HepG2 (cell line): ENCODE measurements around the gene CAV3. TPM values are rescaled to one million over a fixed set of nuclear protein-coding genes. Genes with fewer than 3 reads are reported as not detected.

ENCODE experiments used
- DR1 ChIP-seq: sonication (generic); formaldehyde crosslinking; IDR thresholded peaks from 2 replicates; pipeline ENCODE4 v1.8.0; 2021; ENCODE audit warnings: mild to moderate bottlenecking, missing genetic modification reagents, inconsistent platforms
- E2F2 ChIP-seq: sonication (generic); formaldehyde crosslinking; IDR thresholded peaks from 2 replicates; pipeline ENCODE4 v1.4.0; 2020; ENCODE audit warnings: missing genetic modification reagents, borderline replicate concordance
- EEA1 ChIP-seq: sonication (generic); formaldehyde crosslinking; IDR thresholded peaks from 2 replicates; pipeline ENCODE4 v1.5.1; 2020; ENCODE audit warnings: mild to moderate bottlenecking, missing genetic modification reagents, borderline replicate concordance
- HMGA1 ChIP-seq: sonication (generic); formaldehyde crosslinking; conservative IDR thresholded peaks from 2 replicates; pipeline ENCODE4 v1.4.0; 2020; ENCODE audit warnings: missing genetic modification reagents
- NR2C2 ChIP-seq: sonication (generic); formaldehyde crosslinking; IDR thresholded peaks from 2 replicates; pipeline ENCODE4 v1.4.0; 2020; ENCODE audit warnings: missing genetic modification reagents, mild to moderate bottlenecking, moderate library complexity, borderline replicate concordance
- ONECUT2 ChIP-seq: sonication (generic); formaldehyde crosslinking; IDR thresholded peaks from 2 replicates; pipeline ENCODE4 v1.4.0; 2020; ENCODE audit warnings: missing genetic modification reagents
- PTBP1 ChIP-seq: fragments of 200-400 bp; formaldehyde crosslinking; IDR thresholded peaks from 2 replicates; pipeline ENCODE4 v1.6.1; 2018; ENCODE audit warnings: low read length, low read depth; ENCODE audit not compliant: poor library complexity, severe bottlenecking
- ZBTB10 ChIP-seq: sonication (generic); formaldehyde crosslinking; IDR thresholded peaks from 2 replicates; pipeline ENCODE4 v1.4.0; 2020; ENCODE audit warnings: missing genetic modification reagents, borderline replicate concordance
- ZC3H13 ChIP-seq: sonication (generic); formaldehyde crosslinking; IDR thresholded peaks from 2 replicates; pipeline ENCODE4 v1.8.1; 2023; ENCODE audit warnings: mild to moderate bottlenecking, missing genetic modification reagents, moderate library complexity
- ZNF331 ChIP-seq: sonication (generic); formaldehyde crosslinking; IDR thresholded peaks from 2 replicates; pipeline ENCODE4 v1.4.0; 2020; ENCODE audit warnings: missing genetic modification reagents
- ZSCAN12 ChIP-seq: sonication (generic); formaldehyde crosslinking; IDR thresholded peaks from 2 replicates; pipeline ENCODE4 v1.9.0; 2021; ENCODE audit warnings: mild to moderate bottlenecking, missing genetic modification reagents
- polyA plus RNA-seq, 8 experiments: library from polyadenylated mRNA; depleted of rRNA in 3 of 8; stranded (reverse) in 7 of 8; unstranded in 1 of 8; fragments of >200 nt; fragmentation: Illumina TruSeq in 4 of 8; extraction: Trizol in 4 of 8; gene quantifications; 2 replicates each; pipeline versions ENCODE4 v1.2.1 to v1.2.3, GENCODE V29; 2011 to 2016; ENCODE audit warnings: low read depth in 4 of 8, missing spikeins in 1 of 8, mixed read lengths in 1 of 8; ENCODE audit not compliant: insufficient read depth in 1 of 8
- total RNA-seq, 5 experiments: library from RNA; depleted of rRNA; stranded (reverse); fragments of >200 nt; fragmentation: Illumina TruSeq; extraction: Trizol; gene quantifications; 2 replicates each; pipeline ENCODE4 v1.2.3, GENCODE V29; 2016; ENCODE audit warnings: low read depth in 1 of 5
- TF ChIP-seq, protein P1 (sequence below): sonication (generic); formaldehyde crosslinking; IDR thresholded peaks from one replicate; pipeline ENCODE4 v1.5.1; 2020; ENCODE audit warnings: mild to moderate bottlenecking, missing genetic modification reagents; ENCODE audit errors: not compliant biosample characterization
- TF ChIP-seq, protein P2 (sequence below): sonication (generic); formaldehyde crosslinking; conservative IDR thresholded peaks from 2 replicates; pipeline ENCODE4 v1.4.0; 2020; ENCODE audit warnings: mild to moderate bottlenecking, missing genetic modification reagents, moderate library complexity

Gene CAV3
- total and polyA plus RNA-seq, 2 of the 13 experiments (the other 11 are each of a cell fraction or from before 2014, with no cell fraction given) = not detected

GRCh38 chr3:8741581-8742261 lies 8.1 kb downstream of the CAV3 start (continued):
- TF ChIP-seq, protein P1, sequence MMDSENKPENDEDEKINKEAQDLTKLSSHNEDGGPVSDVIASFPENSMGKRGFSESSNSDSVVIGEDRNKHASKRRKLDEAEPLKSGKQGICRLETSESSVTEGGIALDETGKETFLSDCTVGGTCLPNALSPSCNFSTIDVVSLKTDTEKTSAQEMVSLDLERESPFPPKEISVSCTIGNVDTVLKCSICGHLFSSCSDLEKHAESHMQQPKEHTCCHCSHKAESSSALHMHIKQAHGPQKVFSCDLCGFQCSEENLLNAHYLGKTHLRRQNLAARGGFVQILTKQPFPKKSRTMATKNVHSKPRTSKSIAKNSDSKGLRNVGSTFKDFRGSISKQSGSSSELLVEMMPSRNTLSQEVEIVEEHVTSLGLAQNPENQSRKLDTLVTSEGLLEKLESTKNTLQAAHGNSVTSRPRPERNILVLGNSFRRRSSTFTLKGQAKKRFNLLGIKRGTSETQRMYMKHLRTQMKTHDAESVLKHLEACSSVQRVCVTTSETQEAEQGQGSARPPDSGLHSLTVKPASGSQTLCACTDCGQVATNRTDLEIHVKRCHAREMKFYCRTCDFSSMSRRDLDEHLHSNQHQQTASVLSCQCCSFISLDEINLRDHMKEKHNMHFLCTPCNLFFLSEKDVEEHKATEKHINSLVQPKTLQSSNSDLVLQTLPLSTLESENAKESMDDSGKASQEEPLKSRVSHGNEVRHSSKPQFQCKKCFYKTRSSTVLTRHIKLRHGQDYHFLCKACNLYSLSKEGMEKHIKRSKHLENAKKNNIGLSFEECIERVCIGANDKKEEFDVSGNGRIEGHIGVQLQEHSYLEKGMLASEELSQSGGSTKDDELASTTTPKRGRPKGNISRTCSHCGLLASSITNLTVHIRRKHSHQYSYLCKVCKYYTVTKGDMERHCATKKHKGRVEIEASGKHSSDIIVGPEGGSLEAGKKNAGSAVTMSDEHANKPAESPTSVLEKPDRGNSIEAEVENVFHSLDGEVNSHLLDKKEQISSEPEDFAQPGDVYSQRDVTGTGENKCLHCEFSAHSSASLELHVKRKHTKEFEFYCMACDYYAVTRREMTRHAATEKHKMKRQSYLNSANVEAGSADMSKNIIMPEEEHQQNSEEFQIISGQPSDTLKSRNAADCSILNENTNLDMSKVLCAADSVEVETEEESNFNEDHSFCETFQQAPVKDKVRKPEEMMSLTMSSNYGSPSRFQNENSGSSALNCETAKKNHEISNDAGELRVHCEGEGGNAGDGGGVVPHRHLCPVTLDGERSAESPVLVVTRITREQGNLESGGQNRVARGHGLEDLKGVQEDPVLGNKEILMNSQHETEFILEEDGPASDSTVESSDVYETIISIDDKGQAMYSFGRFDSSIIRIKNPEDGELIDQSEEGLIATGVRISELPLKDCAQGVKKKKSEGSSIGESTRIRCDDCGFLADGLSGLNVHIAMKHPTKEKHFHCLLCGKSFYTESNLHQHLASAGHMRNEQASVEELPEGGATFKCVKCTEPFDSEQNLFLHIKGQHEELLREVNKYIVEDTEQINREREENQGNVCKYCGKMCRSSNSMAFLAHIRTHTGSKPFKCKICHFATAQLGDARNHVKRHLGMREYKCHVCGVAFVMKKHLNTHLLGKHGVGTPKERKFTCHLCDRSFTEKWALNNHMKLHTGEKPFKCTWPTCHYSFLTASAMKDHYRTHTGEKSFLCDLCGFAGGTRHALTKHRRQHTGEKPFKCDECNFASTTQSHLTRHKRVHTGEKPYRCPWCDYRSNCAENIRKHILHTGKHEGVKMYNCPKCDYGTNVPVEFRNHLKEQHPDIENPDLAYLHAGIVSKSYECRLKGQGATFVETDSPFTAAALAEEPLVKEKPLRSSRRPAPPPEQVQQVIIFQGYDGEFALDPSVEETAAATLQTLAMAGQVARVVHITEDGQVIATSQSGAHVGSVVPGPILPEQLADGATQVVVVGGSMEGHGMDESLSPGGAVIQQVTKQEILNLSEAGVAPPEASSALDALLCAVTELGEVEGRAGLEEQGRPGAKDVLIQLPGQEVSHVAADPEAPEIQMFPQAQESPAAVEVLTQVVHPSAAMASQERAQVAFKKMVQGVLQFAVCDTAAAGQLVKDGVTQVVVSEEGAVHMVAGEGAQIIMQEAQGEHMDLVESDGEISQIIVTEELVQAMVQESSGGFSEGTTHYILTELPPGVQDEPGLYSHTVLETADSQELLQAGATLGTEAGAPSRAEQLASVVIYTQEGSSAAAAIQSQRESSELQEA (CRISPR knock-in tag) = no peak
- TF ChIP-seq, protein P2, sequence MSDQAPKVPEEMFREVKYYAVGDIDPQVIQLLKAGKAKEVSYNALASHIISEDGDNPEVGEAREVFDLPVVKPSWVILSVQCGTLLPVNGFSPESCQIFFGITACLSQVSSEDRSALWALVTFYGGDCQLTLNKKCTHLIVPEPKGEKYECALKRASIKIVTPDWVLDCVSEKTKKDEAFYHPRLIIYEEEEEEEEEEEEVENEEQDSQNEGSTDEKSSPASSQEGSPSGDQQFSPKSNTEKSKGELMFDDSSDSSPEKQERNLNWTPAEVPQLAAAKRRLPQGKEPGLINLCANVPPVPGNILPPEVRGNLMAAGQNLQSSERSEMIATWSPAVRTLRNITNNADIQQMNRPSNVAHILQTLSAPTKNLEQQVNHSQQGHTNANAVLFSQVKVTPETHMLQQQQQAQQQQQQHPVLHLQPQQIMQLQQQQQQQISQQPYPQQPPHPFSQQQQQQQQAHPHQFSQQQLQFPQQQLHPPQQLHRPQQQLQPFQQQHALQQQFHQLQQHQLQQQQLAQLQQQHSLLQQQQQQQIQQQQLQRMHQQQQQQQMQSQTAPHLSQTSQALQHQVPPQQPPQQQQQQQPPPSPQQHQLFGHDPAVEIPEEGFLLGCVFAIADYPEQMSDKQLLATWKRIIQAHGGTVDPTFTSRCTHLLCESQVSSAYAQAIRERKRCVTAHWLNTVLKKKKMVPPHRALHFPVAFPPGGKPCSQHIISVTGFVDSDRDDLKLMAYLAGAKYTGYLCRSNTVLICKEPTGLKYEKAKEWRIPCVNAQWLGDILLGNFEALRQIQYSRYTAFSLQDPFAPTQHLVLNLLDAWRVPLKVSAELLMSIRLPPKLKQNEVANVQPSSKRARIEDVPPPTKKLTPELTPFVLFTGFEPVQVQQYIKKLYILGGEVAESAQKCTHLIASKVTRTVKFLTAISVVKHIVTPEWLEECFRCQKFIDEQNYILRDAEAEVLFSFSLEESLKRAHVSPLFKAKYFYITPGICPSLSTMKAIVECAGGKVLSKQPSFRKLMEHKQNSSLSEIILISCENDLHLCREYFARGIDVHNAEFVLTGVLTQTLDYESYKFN (CRISPR knock-in tag) = peak; percentile 50; the same call in 1 of the 2 replicates
- no peak for TF ChIP-seq EEA1 (CRISPR knock-in tag)
- TF ChIP-seq DR1 = no peak
- no peak for TF ChIP-seq PTBP1
- TF ChIP-seq ZSCAN12 (CRISPR knock-in tag) = no peak
- no peak for TF ChIP-seq ZBTB10
- no peak for TF ChIP-seq NR2C2 (CRISPR knock-in tag)
- TF ChIP-seq E2F2 (CRISPR knock-in tag) = no peak
- no peak for TF ChIP-seq ZC3H13 (CRISPR knock-in tag)
- TF ChIP-seq ONECUT2 (CRISPR knock-in tag) = no peak
- no peak for TF ChIP-seq HMGA1 (CRISPR knock-in tag)
- TF ChIP-seq ZNF331 = no peak
